Peyer's patch (tissue), 4 donors: ENCODE results near the gene SLC22A23.

ENCODE experiments used
- CTCF ChIP-seq, 6 experiments: fragments of 450-650 bp in 4 of 6; fragments of 200-600 bp in 2 of 6; sonication (generic) in 1 of 6; IDR thresholded peaks; one replicate each; pipeline ENCODE4 v1.5.1; 2017 to 2019; ENCODE audit warnings: antibody characterized with exemption in 6 of 6, mild to moderate bottlenecking in 3 of 6, moderate library complexity in 1 of 6
- POLR2A ChIP-seq, 2 donors: fragments of 450-650 bp; IDR thresholded peaks; one replicate each; pipeline ENCODE4 v1.5.1; 2017; ENCODE audit warnings: antibody characterized with exemption in 2 of 2, mild to moderate bottlenecking in 2 of 2, moderate library complexity in 2 of 2

- TF ChIP-seq CTCF (IDR thresholded peaks at IDR 0.05) (no peak), POLR2A (IDR thresholded peaks at IDR 0.05) (no peak)
Measured at GRCh38 chr6:3319610-3320200, 137.1 kb downstream of the SLC22A23 start.
